Fibroblast of lung (primary cell): ENCODE data around the gene CDCA7L. TPM values are rescaled to one million over a fixed set of nuclear protein-coding genes. Genes with fewer than 3 reads are reported as not detected.

ENCODE experiments used
- DNase-seq, 2 donors: peaks; one replicate each; pipeline versions ENCODE4 v3.0.0 to v3.0.0-alpha.2; 2010; ENCODE audit warnings: low read depth in 2 of 2
- H2AFZ ChIP-seq: 2 replicates; pipeline ENCODE4 v1.5.1; 2012; ENCODE audit warnings: low read length, control low read depth, inconsistent platforms
- H3K27ac ChIP-seq: 2 replicates; pipeline ENCODE4 v1.5.1; 2011; ENCODE audit warnings: low read length, control low read depth; ENCODE audit not compliant: insufficient read depth
- H3K27me3 ChIP-seq: 2 replicates; pipeline ENCODE4 v1.5.1; 2011; ENCODE audit warnings: mild to moderate bottlenecking, low read length; ENCODE audit not compliant: control insufficient read depth, insufficient read depth
- H3K36me3 ChIP-seq: 2 replicates; pipeline ENCODE4 v1.5.1; 2011; ENCODE audit warnings: low read length; ENCODE audit not compliant: control insufficient read depth, insufficient read depth
- H3K4me1 ChIP-seq: 2 replicates; pipeline ENCODE4 v1.5.1; 2011; ENCODE audit warnings: low read length; ENCODE audit not compliant: control insufficient read depth, insufficient read depth; ENCODE audit errors: extremely low read depth
- H3K4me2 ChIP-seq: 2 replicates; pipeline ENCODE4 v1.5.1; 2011; ENCODE audit warnings: low read length, control low read depth; ENCODE audit not compliant: insufficient read depth; ENCODE audit errors: extremely low read depth
- H3K4me3 ChIP-seq, 4 experiments: fragments of 200-600 bp in 1 of 4; sonication (generic) in 1 of 4; replicated peaks in 1 of 4; 2 replicates each; pipeline ENCODE4 v1.5.1; 2011 to 2016; ENCODE audit warnings: low read length in 4 of 4, low read depth in 3 of 4, mild to moderate bottlenecking in 3 of 4, control low read depth in 2 of 4, inconsistent platforms in 1 of 4, mixed read lengths in 1 of 4; ENCODE audit not compliant: insufficient read depth in 1 of 4; ENCODE audit errors: control extremely low read depth in 1 of 4
- H3K79me2 ChIP-seq: 2 replicates; pipeline ENCODE4 v1.5.1; 2012; ENCODE audit warnings: mild to moderate bottlenecking, low read length, inconsistent platforms; ENCODE audit not compliant: control insufficient read depth, insufficient read depth
- H3K9ac ChIP-seq: 2 replicates; pipeline ENCODE4 v1.5.1; 2011; ENCODE audit warnings: mild to moderate bottlenecking, low read length, control low read depth; ENCODE audit not compliant: insufficient read depth
- H3K9me3 ChIP-seq: 2 replicates; pipeline ENCODE4 v1.5.1; 2012; ENCODE audit warnings: low read depth, low read length; ENCODE audit not compliant: control insufficient read depth, insufficient read depth
- H4K20me1 ChIP-seq: 2 replicates; pipeline ENCODE4 v1.5.1; 2011; ENCODE audit warnings: low read length; ENCODE audit not compliant: control insufficient read depth, insufficient read depth; ENCODE audit errors: extremely low read depth
- EZH2 ChIP-seq: IDR thresholded peaks from 2 replicates; pipeline ENCODE4 v1.5.1; 2012; ENCODE audit warnings: low read length, control low read depth, mild to moderate bottlenecking; ENCODE audit errors: missing control alignments
- polyA plus RNA-seq, 2 donors: library from polyadenylated mRNA; depleted of rRNA in 1 of 2; stranded (reverse) in 1 of 2; unstranded in 1 of 2; fragments of >200 nt; gene quantifications; 2 replicates each; pipeline ENCODE4 v1.2.1, GENCODE V29; 2011 to 2012; ENCODE audit warnings: missing spikeins in 1 of 2
- total RNA-seq: library from RNA; depleted of rRNA; stranded (reverse); fragments of >200 nt; gene quantifications from 2 replicates; pipeline ENCODE4 v1.2.1, GENCODE V29; 2014
- TF ChIP-seq, protein P1 (sequence below), 2 donors: IDR thresholded peaks in 1 of 2; conservative IDR thresholded peaks in 1 of 2; 1 replicate in 1 of 2; 2 replicates in 1 of 2; pipeline ENCODE4 v1.5.1; 2011 to 2012; ENCODE audit warnings: low read length in 2 of 2, control low read depth in 1 of 2, inconsistent platforms in 1 of 2, low read depth in 1 of 2, mild to moderate bottlenecking in 1 of 2

Gene CDCA7L
- total and polyA plus RNA-seq, 2 donors (not counting 1 experiment from before 2014, with no cell fraction given): 25.3 to 29.1 TPM

DNA sequence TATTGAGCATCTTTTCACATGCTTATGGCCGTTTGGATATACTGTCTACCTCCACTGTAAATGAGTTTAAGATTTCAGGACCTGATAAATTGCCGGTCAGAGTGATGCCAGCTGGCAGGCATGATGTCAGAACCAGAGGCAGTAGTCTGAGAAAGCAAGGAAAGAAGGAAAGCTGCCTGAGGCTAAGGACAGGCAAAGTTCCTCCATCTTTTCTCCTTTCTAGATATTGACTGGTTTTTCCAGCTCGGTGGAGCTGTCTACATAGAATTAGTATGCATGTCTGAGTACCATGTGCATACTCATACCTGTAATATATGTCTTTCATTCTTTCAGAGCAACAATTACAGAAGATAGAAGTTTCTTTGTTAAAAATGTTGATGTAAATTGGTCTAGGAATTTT is 52.3 kb downstream of the CDCA7L start:
- H4K20me1 ChIP-seq: no peaks in the 10 kb centered on the region
- H3K36me3 ChIP-seq: no peaks in the 10 kb centered on the region
- H3K4me2 ChIP-seq: no peak overlapping the region
- no peaks in the 10 kb centered on the region for H3K4me1 ChIP-seq
- no peak for DNase-seq
- H3K9me3 ChIP-seq: no peaks in the 10 kb centered on the region
- H2AFZ ChIP-seq: no peak overlapping the region
- H3K27me3 ChIP-seq: no peaks in the 10 kb centered on the region
- H3K9ac ChIP-seq: no peak overlapping the region
- H3K4me3 ChIP-seq: no peak overlapping the region
- H3K79me2 ChIP-seq: no peaks in the 10 kb centered on the region
- TF ChIP-seq, protein P1, sequence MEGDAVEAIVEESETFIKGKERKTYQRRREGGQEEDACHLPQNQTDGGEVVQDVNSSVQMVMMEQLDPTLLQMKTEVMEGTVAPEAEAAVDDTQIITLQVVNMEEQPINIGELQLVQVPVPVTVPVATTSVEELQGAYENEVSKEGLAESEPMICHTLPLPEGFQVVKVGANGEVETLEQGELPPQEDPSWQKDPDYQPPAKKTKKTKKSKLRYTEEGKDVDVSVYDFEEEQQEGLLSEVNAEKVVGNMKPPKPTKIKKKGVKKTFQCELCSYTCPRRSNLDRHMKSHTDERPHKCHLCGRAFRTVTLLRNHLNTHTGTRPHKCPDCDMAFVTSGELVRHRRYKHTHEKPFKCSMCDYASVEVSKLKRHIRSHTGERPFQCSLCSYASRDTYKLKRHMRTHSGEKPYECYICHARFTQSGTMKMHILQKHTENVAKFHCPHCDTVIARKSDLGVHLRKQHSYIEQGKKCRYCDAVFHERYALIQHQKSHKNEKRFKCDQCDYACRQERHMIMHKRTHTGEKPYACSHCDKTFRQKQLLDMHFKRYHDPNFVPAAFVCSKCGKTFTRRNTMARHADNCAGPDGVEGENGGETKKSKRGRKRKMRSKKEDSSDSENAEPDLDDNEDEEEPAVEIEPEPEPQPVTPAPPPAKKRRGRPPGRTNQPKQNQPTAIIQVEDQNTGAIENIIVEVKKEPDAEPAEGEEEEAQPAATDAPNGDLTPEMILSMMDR (conservative IDR thresholded peaks at IDR 0.05 in 1 of 2, IDR thresholded peaks at IDR 0.05 in 1 of 2; ENCODE audit: low read depth in 1 of 2, low read length in 2 of 2): no peak
- TF ChIP-seq EZH2: no peak
- no peak overlapping the region for H3K27ac ChIP-seq

- no peak for DNase-seq
- H3K4me2 ChIP-seq: no peak overlapping the region
- no peak overlapping the region for H2AFZ ChIP-seq
- no peaks in the 10 kb centered on the region for H3K27me3 ChIP-seq
- H3K4me1 ChIP-seq: no peaks in the 10 kb centered on the region
- TF ChIP-seq, protein P1 (conservative IDR thresholded peaks at IDR 0.05 in 1 of 2, IDR thresholded peaks at IDR 0.05 in 1 of 2; ENCODE audit: low read depth in 1 of 2, low read length in 2 of 2): no peak
- no peak for TF ChIP-seq EZH2
- no peak overlapping the region for H3K9ac ChIP-seq
- no peak overlapping the region for H3K27ac ChIP-seq
- no peaks in the 10 kb centered on the region for H4K20me1 ChIP-seq
- H3K36me3 ChIP-seq: no peaks in the 10 kb centered on the region
- H3K79me2 ChIP-seq: no peaks in the 10 kb centered on the region
- no peaks in the 10 kb centered on the region for H3K9me3 ChIP-seq
- H3K4me3 ChIP-seq: no peak overlapping the region
These were observed 54.4 kb downstream of the CDCA7L start for GRCh38 chr7:21891291-21891690.

- Histone ChIP-seq H3K4me3 (no peak overlapping the region), H2AFZ (no peak overlapping the region), H3K27ac (no peak overlapping the region), H3K9ac (no peak overlapping the region), H3K9me3 (no peaks in the 10 kb centered on the region), H3K4me2 (no peak overlapping the region), H3K79me2 (no peaks in the 10 kb centered on the region), H3K4me1 (no peaks in the 10 kb centered on the region), H3K36me3 (no peaks in the 10 kb centered on the region), H3K27me3 (no peaks in the 10 kb centered on the region), H4K20me1 (no peaks in the 10 kb centered on the region)
- no peak for DNase-seq
- no peak for TF ChIP-seq EZH2
- TF ChIP-seq, protein P1 (conservative IDR thresholded peaks at IDR 0.05 in 1 of 2, IDR thresholded peaks at IDR 0.05 in 1 of 2; ENCODE audit: low read depth in 1 of 2, low read length in 2 of 2): no peak
These were observed 57.9 kb downstream of the CDCA7L start for GRCh38 chr7:21887779-21888178.
